OCI-LY7 (cell line): ENCODE measurements around the gene CTNNA2. TPM values are rescaled to one million over a fixed set of nuclear protein-coding genes. Genes with fewer than 3 reads are reported as not detected.
"Not testable (repeated sequence)": the region's sequence is repeated elsewhere in the genome, so short reads cannot be mapped to it uniquely, and the experiment has no call there.

Source experiments
- BruUV-seq: library from RNA; stranded (reverse); fragments of 400-500 nt; replicated peaks from 2 replicates; lab custom pipeline; 2021; lab: Mats Ljungman, UMichigan
- CTCF ChIA-PET: fragments of 300-600 bp; sonication (Branson Sonifier 250); formaldehyde crosslinking; loops from one replicate; lab custom pipeline; 2022; ENCODE audit warnings: antibody characterized with exemption; ENCODE audit not compliant: unreplicated experiment; lab: Charles Lee
- POLR2A ChIA-PET: fragments of 300-600 bp; sonication (Branson Sonifier 250); formaldehyde crosslinking; loops from one replicate; lab custom pipeline; 2022; ENCODE audit warnings: antibody characterized with exemption; lab: Charles Lee
- DNase-seq: peaks from one replicate; pipeline ENCODE4 v3.0.0-alpha.2; 2015; ENCODE audit warnings: low spot score
- H2AFZ ChIP-seq: fragments of 200-600 bp; sonication (generic), shearing (Covaris generic); 2 replicates; pipeline ENCODE4 v1.6.1; 2014; ENCODE audit warnings: mild to moderate bottlenecking, antibody characterized with exemption, low read length, moderate library complexity
- H3K27ac ChIP-seq: fragments of 200-600 bp; sonication (generic); 2 replicates; pipeline ENCODE4 v1.5.1; 2014; ENCODE audit warnings: mixed run types, low read depth, mild to moderate bottlenecking, moderate library complexity, low read length, inconsistent platforms; ENCODE audit not compliant: poor library complexity, severe bottlenecking
- H3K36me3 ChIP-seq: fragments of 200-600 bp; sonication (generic); 2 replicates; pipeline ENCODE4 v1.6.1; 2014; ENCODE audit warnings: mild to moderate bottlenecking, antibody characterized with exemption, low read length, moderate library complexity, mixed read lengths; ENCODE audit not compliant: insufficient read depth
- H3K4me1 ChIP-seq: fragments of 200-600 bp; sonication (generic); 2 replicates; pipeline ENCODE4 v1.5.1; 2014; ENCODE audit warnings: mild to moderate bottlenecking, low read length; ENCODE audit not compliant: insufficient read depth, poor library complexity, severe bottlenecking
- H3K4me2 ChIP-seq: fragments of 200-600 bp; sonication (generic); 2 replicates; pipeline ENCODE4 v1.6.1; 2014; ENCODE audit warnings: mild to moderate bottlenecking, low read length
- H3K4me3 ChIP-seq: fragments of 200-600 bp; sonication (generic); 2 replicates; pipeline ENCODE4 v1.5.1; 2014; ENCODE audit warnings: mild to moderate bottlenecking, low read depth, low read length; ENCODE audit not compliant: poor library complexity, severe bottlenecking
- H3K79me2 ChIP-seq: fragments of 200-600 bp; sonication (generic); 2 replicates; pipeline ENCODE4 v1.6.1; 2016; ENCODE audit warnings: low read depth, mild to moderate bottlenecking, low read length, moderate library complexity, mixed read lengths; ENCODE audit not compliant: insufficient read depth
- H3K9me2 ChIP-seq: fragments of 200-600 bp; sonication (generic); 2 replicates; pipeline ENCODE4 v1.6.1; 2016; ENCODE audit warnings: mild to moderate bottlenecking, low read length, mixed read lengths; ENCODE audit not compliant: insufficient read depth
- H3K9me3 ChIP-seq: fragments of 200-600 bp; sonication (generic); 2 replicates; pipeline ENCODE4 v1.6.1; 2014; ENCODE audit warnings: mild to moderate bottlenecking, mixed run types, low read length, mixed read lengths
- H4K20me1 ChIP-seq: fragments of 200-600 bp; sonication (generic); 2 replicates; pipeline ENCODE4 v1.6.1; 2014; ENCODE audit warnings: mild to moderate bottlenecking, antibody characterized with exemption, low read length, moderate library complexity, mixed read lengths; ENCODE audit not compliant: insufficient read depth
- CTCF ChIP-seq: fragments of 200-600 bp; sonication (generic); conservative IDR thresholded peaks from 2 replicates; pipeline ENCODE4 v1.5.1; 2014; ENCODE audit warnings: mild to moderate bottlenecking, antibody characterized with exemption, low read length, moderate library complexity, mixed read lengths
- EZH2phosphoT487 ChIP-seq: fragments of 200-600 bp; sonication (generic); IDR thresholded peaks from 2 replicates; pipeline ENCODE4 v1.6.1; 2018; ENCODE audit warnings: low read depth, borderline replicate concordance, mild to moderate bottlenecking, mixed run types, antibody characterized with exemption, low read length, moderate library complexity, mixed read lengths
- intact Hi-C: fragments of 100-400 bp; cut with micrococcal nuclease; formaldehyde crosslinking; loops from one replicate; pipeline ENCODE4 v1.10.0; 2022; ENCODE audit not compliant: unreplicated experiment
- total RNA-seq, 2 experiments: library from RNA; depleted of rRNA in 1 of 2; stranded (reverse); fragments of >200 nt in 1 of 2; shearing (Covaris generic) in 1 of 2; gene quantifications; 2 replicates each; pipeline ENCODE4 v1.2.3, GENCODE V29; 2014 to 2022

The CTNNA2 gene
- total RNA-seq, 2 experiments from 2014 or later, result 0.19 to 2.7 TPM

GRCh38 chr2:80141007-80141726 lies 628.3 kb downstream of the CTNNA2 start:
- Histone ChIP-seq H3K79me2 (no peaks in the 10 kb centered on the region), H2AFZ (no peak overlapping the region), H3K36me3 (no peaks in the 10 kb centered on the region), H3K27ac (no peak overlapping the region), H3K9me3 (no peaks in the 10 kb centered on the region), H3K4me3 (no peak overlapping the region), H3K4me2 (no peak overlapping the region), H3K9me2 (no peaks in the 10 kb centered on the region), H4K20me1 (no peaks in the 10 kb centered on the region), H3K4me1 (no peaks in the 10 kb centered on the region)
- ChIA-PET POLR2A (no interaction called here), CTCF (no interaction called here)
- no peak for DNase-seq
- no TSS peak for BruUV-seq
- no peak for TF ChIP-seq EZH2phosphoT487
- no peak for TF ChIP-seq CTCF
- intact Hi-C loops, result no loop called here

GRCh38 chr2:80145499-80145898 lies 632.6 kb downstream of the CTNNA2 start:
- TF ChIP-seq EZH2phosphoT487 (no peak), CTCF (no peak)
- H3K9me2 ChIP-seq, result no peaks in the 10 kb centered on the region
- H4K20me1 ChIP-seq, result no peaks in the 10 kb centered on the region
- intact Hi-C loops, result no loop called here
- no peak for DNase-seq
- H3K4me3 ChIP-seq, result no peak overlapping the region
- H2AFZ ChIP-seq, result no peak overlapping the region
- no peak overlapping the region for H3K4me2 ChIP-seq
- H3K4me1 ChIP-seq, result no peaks in the 10 kb centered on the region
- H3K9me3 ChIP-seq, result no peaks in the 10 kb centered on the region
- no peak overlapping the region for H3K27ac ChIP-seq
- no peaks in the 10 kb centered on the region for H3K79me2 ChIP-seq
- CTCF ChIA-PET, result no interaction called here
- no peaks in the 10 kb centered on the region for H3K36me3 ChIP-seq
- POLR2A ChIA-PET, result no interaction called here
- no TSS peak for BruUV-seq

- BruUV-seq, H3K4me3 ChIP-seq, CTCF ChIA-PET, H3K79me2 ChIP-seq, DNase-seq, H3K27ac ChIP-seq, H3K36me3 ChIP-seq, POLR2A ChIA-PET, H2AFZ ChIP-seq, H3K9me2 ChIP-seq, H3K4me1 ChIP-seq, H3K9me3 ChIP-seq, H3K4me2 ChIP-seq, H4K20me1 ChIP-seq, intact Hi-C loops: not testable (repeated sequence)
Observed at GRCh38 chr2:80146757-80147156, 633.9 kb downstream of the CTNNA2 start.
